GM21717 (cell line): ENCODE results near the gene POTEF.
"Not testable (repeated sequence)": the region's sequence is repeated elsewhere in the genome, so short reads cannot be mapped to it uniquely, and the experiment has no call there.

Source experiments
- ATAC-seq: cut with Tn5 transposase; IDR thresholded peaks from one replicate; pipeline ENCODE4 v1.9.1; 2021; ENCODE audit warnings: mild to moderate bottlenecking, moderate library complexity; ENCODE audit not compliant: unreplicated experiment

Gene POTEF

DNA sequence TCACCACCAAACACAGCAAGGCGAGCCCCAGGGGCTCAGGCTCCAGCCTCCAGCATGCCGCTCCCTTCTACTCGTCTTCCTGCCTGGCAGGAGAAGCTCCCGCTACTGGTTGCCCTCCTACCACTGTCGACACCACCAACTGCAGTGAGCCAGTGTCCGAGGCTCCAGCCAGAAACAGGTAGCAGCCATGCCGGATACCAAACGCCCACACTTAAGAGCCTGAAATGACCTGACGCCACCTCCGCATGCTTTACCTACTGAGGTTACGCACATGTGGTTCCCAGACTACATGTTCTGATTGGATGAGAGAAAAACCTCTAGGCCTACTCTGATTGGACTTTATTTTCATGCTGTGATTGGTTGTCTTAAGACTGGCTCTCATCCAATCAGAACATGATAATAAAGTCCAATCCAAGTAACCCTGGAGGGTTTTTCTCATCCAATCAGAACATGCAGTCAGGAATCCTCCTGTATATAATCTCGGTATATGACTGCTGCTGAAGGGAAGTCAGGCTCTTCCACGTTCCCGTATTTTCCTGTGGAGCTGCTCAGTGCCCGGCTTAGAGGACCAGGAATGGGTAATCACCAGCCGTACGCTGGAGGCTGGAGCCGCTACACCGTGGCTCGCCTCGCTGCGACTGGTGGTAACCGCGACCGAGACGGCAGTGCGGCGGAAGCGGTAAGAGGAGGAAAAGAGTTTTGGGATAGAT is at the start of gene POTEF:
Gene POTEF, minus strand, starts transcription at position 103 of the 710 bp plus-strand sequence. CDS start 8,707 bp downstream, outside the sequence.
- not testable (repeated sequence) for ATAC-seq

DNA sequence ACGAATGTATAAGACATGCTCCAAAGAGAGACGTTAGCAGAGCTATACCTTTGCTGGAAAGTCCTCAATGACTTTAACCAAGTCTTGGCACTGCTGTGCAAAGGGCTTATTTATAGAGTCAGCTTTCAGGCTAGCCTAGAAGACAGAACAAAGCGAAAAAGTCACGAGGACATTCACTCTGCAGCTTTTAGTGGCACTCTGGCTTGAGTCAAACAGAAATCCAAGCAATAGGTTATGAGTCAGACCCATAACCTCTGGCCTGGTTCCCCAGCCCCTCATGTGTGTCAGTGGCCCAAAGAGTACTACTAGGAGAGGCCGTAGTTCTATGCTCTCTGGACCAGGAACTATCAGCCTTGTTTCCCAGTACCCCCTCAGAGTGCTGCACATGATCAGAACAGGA is 45.8 kb upstream of the POTEF start:
- not testable (repeated sequence) for ATAC-seq

DNA sequence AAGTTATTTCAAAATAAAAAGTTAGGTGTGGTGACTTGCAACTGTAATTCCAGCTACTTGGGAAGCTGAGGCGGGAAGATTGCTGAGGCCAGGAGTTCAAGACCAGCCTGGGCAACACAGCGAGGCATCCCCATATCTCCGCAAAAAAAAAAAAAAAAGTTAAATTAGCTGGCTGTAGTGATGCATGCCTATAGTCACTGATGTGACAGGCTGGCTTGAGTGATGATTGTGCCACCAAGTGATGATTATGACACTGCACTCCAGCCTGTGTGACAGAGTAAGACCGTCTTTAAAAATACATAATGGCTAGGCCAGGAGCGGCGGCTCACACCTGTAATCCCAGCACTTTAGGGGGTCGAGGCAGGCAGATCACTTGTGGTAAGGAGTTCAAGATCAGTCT is 40.9 kb upstream of the POTEF start:
- no peak for ATAC-seq

DNA sequence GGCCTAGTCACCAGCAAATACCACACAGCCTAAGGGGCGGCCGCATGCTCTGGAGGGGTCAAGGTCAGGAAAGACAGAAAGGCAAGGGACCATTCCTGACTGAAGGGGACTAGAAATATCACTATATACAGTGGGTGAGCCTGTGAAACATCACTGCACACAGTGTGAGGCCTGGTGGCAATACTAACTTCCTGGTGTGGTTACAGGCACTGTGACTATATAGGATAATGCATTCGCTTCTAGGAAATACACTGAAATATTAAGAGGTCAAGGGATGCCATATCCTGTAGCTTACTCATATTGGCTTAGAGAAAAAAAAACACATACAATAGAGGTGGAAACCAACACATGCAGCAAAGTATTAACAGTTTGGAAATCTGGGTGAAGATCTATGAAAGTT is 40.1 kb upstream of the POTEF start:
- ATAC-seq: not testable (repeated sequence)

DNA sequence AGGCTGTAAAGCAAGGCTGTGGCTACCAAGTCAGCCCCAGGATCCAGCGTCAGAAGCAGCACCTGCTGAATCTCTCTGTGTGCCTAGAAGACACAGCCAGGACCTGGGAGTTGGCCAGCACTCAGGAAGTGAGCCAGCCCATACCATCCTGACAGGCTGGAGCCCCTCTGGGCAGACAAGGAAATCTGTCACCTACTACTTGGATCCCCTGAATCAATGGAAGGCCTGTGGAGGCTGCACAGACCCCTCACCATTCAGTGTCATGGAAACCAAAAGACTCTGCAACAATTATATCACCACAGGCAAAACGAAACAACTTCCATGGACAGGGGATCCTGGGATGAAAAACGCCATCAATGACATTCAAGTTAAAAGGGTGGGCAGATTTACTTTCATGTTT is 37.6 kb upstream of the POTEF start:
- ATAC-seq: not testable (repeated sequence)

DNA sequence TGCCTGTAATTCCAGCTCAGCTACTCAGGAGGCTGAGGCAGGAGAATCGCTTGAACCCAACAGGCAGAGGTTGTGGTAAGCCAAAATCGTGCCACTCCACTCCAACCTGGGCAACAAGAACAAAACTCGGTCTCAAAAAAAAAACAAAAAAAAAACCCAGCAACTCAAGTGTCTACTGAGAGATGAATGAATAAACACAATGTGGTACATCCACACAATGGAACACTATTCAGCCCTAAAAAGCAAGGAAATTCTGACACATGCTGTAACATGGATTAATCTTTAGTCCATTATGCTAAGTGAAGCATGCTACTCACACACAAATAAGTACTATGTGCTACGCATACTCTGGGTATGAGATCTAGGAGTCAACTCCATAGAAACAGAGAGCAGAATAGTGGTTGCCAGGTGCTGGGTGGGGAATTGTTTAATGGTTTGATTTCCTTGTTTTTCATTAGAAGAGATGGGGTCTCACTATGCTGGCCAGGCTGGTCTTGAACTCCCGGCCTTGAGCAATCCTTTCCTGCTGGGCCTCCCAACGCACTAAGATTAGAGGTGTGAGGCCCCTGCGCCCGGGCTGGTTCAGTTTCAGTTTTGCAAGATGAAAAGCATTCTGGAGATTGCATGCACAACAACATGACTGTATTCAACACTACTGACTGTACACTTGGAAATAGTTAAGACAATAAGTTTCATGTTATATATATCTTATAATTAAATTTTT is 36.4 kb upstream of the POTEF start:
- ATAC-seq: no peak

DNA sequence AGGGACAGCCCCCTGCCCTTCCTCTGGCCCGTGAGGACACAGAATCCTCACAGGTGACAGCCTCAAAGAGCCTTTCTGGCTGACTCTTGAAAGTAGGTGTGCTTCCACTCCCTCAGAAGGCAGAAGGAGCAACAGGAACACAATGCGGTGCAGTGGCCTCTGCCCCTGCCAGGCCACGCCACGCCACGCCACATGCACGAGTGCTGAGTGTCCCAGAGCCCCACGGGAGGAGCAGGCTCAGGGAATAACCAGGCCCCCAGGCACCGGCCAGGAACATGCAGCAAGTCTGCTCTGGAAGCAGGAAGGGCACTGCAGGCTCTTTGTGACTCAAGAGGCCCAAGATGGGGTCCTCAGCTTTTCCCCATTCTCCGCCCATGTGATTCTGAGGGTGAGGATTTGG is 33.9 kb upstream of the POTEF start:
- no peak for ATAC-seq

DNA sequence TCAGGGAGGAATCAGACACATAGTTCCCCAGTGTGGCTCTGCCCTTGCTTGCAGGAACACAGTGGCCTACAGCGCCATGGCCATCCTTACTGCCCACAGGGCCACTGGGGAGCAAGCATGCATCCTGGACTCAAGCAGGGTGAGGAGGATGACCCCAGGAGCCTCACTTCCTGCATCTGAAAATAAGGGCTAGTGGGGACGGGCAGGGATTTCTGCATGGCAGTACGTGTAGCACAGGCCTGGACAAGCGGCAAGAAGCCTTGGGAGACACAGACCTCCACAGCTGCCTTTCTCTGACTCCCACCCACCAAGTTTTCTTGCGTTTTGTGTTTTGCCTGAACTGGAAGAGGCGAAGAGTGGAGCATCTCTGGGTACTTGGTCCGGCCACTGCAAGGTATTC is 33.5 kb upstream of the POTEF start:
- ATAC-seq: not testable (repeated sequence)

DNA sequence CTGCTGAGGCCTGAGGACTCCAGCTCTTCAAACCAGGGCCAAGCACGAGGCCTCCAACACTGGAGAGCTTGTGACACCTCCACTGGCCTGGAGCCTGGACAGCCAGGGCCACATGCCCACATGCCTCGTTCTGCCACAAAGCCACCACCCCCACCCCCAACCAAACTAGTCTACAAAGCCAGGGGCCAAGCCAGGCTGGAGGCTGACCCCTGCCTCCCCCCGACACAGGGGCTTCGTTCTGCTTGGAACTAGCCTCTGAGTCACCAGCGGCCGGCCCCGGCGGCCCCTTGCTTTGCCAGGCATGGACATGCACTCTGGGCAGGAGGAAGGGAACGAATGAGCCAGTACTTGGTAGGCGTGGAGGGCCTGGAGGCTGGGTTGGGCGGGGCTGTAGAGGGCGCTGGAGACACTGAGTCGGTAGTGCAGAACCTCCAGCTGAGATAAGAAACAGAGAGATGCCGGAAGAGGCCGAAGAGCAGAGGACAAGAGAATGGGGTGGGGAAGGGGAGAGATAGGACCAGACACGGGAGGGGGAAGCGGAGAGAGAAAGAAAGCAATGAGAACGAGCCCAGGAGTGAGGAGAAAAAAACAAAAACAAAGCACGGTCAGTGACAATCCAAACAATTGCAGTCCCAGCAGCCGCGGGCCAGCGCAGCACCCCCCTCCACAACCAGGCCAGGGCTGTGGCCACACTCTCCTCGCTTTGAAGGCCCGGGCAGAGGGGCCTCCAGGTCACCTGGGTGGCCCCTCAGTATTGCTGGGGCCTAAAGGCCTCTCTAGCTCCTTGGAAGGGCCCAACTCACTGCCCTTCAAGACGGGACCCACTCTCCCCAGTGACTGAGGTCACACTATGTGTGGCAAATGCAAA is 32.0 kb upstream of the POTEF start:
- ATAC-seq: not testable (repeated sequence)

DNA sequence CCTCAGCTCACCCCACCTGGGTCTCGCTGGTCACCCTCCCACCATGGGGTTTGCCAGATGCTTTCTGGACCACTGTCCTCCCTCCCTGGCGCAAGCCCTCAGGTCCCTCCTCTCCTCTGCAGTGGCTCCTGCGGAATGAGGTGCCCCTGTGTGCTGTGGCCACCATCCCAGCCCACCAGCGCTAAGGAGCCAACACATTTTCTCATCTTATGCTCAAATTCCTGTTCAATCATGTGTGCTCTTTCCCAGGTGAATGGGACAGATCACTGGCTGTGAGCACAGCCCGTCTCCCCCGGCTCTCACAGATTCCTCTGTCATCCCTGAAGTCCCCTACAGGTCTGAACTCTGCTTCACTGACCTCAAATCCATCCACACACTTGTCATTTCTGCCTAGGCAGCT is 31.1 kb upstream of the POTEF start:
- no peak for ATAC-seq

DNA sequence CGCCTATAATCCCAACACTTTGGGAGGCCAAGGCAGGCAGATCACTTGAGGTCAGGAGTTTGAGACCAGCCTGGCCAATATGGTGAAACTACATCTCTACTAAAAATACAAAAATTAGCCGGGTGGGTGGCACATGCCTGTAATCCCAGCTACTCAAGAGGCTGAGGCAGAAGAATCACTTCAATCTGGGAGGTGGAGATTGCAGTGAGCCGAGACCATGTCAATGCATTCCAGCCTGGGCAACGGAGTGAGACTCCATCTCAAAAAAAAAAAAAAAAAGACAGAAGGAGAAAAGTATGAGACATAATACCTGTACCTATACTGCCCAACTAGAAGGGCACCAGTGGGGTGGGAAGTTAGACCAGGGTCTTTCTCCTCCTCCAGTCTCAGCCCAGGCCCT is 30.4 kb upstream of the POTEF start:
- ATAC-seq: not testable (repeated sequence)

DNA sequence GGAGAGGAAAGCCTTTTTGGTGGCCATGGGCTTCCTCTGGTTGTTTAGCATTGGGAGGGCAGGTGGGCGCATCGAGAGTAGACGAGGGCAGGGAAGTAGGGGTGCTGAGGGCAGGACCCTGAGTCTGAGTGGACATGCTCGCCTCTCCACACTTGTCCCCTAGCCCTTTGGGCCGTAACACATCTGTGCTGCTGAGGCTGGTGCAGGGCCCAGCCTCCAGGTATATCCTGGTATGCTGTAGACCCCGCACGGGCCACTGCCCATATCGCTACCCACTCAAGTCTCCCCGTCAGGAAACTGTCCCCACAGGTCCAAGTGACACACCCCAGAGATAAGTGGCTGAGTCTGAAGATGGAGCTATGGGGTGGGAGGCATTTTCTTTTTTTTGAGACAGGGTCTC is 29.6 kb upstream of the POTEF start:
- ATAC-seq: no peak

DNA sequence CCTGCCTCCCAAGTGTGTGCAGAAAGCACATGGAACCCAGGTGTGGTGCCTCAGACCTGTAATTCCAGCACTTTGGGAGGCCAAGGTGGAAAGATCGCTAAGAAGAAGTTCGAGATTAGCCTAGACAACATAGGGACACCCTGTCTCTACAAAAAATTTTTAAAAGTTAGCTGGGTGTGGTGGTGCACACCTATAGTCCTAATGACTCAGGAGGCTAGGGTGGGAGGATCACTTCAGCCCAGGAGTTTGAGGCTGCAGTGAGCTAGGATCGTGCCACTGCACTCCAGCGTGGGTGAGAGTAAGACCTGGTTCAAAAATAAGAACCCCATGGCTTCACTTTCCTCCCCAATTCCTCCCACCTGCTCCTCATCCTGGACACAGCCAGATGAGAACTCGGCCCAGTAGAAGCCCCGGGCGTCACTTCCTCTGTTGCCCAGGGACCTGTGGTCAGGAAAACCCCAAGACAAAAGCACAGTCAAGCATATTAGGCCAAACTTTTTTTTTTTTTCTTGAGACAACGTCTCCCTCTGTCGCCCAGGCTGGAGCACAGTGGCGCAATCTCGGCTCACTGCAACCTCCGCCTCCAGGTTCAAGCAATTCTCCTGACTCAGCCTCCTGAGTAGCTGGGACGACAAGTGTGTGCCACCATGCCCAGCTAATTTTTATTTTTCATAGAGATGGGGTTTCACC is 28.9 kb upstream of the POTEF start:
- peak; percentile 88 for ATAC-seq

DNA sequence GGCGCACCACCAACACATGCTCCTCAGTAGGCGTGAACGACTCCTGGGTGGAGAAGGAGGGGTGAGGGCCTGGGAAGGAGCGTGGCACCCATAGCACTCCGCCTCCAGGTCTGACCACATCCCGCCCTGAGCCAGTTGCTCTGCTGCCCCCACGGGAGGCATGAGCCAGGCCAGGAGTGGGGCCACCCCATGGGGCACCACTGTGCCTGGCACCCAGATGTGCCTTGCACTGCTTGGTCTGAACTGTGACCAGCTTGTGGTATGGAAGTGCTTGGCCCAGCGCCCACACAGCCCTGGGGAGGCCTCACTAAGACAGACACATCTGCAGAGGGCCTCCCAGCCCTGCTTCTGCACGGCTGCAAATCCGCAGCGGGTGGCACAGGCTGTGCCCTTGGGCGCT is 28.3 kb upstream of the POTEF start:
- peak; percentile 37 for ATAC-seq

DNA sequence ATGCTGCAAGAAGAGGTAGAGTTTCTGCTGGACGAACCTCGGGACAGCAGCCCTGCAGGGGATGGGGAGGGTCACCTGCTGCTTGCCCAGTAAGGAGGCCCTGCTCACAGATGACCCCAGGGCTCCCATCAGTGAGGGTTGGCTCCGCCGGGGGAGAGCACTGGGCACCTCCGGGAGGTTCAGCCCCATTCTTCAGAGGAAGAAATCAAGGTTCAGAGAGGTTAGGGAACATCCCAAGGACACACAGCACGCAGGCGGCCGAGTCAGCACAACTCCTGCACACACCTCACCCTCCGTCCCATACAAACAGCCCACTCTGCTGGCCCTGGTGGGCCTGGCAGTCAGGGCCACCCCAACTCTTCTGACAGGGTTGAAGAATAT is 27.6 kb upstream of the POTEF start:
- ATAC-seq: no peak

DNA sequence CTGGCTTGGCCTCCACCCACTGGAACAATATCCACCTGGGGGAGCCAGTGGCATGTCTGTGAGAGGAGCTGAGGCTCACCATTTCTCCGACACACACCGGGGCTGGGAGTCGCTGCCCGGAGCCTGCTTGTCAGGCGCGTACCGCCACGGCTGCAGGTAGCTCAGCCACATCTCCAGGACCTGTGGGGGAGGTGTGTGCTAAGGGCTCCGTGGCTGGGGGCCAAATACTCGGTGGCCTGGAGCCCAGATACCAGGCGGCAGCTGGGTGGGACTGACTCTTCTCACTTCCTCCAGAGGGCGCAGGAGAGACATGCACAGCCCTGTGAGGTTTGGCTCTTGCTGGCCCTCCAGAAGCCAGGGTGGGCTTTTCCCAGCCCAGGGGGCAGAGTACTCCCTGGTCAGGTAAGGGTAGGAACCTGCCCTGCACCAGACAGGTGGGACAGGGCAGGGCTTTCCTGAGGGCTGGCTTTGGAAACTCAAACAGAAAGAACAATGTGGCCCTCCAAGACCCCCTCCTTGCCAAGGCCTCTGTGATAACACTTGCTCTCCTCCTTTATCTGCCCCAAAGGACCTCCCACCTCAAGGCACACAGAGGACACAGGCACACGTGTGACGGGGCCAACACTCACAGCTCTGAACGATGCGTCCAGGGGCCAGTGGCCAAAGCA is 27.1 kb upstream of the POTEF start:
- ATAC-seq: not testable (repeated sequence)

DNA sequence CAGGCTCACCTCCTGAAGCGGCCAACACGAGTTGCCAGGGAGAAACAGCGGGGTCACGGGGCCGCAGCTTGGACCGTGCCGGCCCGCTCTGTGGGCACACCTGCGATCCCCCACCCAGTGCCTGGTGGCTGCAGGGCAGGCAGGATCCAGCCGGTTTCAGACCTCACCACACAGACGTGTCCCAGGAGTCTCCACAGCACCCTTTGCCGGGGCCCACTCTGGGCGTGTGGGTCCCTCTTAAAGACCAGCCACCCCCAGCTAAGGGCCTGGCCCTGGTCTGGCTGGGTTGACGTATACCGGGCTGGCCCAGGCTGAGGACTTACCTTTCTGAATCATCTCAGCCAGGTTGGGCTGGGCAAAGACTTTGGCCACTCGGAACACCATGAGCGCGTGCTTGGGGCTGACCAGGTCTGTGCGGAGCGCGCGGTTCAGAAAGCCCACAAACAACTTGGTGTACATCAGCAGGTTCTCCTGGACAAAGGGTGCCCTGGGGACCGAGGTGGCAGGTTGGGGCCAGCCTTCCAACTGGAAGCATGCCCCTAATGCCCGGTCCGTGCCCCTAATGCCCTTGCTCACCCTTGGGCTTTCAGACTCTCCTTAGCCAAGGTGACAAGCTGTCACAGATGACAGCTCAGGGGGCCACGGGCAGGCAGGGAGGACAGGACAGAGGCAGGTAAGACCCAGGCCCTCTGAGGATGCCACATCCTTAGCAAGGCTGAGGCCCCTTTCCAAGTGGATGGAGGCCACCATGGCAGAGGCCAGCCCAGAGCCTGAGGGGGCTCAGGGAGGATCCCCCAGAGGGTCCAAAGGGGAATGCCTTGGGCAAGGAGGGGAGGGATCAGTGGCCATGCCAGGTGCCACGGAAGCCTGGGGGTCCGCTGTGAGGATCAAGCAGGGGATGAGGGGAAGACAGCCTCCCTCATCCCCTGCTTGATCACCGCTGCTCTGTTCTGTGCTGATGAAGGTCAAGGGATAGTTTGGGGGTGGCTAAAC is 26.0 kb upstream of the POTEF start:
- ATAC-seq: no peak

DNA sequence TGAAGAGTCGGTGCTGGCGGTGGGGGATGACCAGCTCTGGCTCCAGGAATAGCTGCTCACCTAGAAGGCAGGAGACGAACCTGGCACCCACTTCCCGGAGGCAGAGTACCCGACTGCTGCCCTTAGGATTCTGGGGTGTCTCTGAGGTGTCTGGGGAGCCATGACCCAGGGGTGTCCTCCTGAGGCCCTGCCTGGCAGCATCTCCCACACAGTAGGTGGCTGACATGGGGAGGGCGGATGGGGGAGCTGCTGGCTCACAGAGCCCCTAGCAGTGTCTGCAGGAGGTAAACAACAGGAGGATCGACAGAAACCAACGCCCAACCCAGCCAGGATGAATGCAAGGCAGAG is 25.4 kb upstream of the POTEF start:
- ATAC-seq: not testable (repeated sequence)

DNA sequence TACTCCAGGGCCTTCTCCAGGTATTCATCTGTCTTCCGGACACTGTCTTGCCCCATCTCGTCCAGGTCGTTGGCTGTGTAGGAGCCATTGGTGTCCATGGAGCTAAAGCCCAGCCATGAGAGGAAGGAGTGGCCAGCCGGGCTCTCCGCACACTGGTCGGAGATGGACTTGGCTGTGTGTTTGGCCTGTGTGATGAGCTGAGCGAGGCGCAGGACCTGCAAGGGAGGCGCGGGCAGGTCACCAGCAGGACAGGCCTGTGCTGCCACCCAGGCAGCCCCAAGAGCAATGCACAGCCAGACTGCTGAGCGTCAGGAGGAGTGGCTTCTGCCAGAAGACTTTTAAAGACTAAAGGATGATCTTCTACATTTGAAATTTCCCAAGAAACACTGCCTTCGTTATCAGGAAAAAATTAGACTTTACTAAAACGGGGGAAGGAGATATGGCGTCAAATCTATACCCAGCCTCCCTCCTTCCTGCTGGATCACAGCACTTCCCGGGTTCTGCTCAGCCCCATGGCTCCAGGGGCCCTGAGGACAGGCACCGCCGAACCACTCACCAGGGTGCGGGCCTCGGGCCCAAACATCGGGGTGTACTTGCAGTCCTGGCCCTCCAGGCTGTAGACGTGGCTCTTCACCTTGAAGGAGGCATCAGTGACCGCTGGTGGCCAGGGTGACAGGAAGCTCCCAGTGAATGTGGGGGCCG is 24.9 kb upstream of the POTEF start:
- ATAC-seq: not testable (repeated sequence)
